ENCODE measurements around the gene NTM.

Gene NTM

DNA sequence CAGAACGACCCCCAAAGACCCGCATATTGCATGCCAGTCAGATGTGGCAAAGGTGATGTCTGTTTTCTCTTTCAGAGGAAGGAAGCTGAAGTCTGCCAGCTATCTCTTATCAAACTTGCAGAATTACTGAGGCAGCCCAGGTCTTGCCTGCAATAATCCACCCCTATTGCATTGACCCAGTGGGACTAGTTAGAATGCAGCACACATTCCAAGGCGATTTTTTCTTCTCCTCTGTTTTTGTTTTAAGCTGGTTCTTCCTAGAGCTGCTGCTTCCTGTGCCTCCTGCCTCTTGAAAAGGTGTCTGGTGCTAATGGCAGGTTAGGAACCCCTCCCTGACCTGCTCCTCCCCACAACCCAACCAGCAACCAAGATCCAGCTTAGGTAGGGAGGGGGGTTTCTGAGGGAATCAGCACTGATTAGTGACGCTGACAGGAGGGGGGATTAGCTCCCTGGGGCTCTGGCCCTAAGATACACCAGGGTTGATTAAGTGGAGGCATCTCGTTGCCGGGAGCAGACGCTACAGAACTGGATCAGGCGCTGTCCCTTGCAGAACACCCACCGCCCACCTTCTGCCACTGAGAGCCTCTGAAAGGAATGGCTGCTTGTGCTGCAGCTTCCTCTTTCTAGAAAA lies 2.8 kb downstream of the NTM start:
- DNase-seq (ENCODE audit: low read depth): no peak

DNA sequence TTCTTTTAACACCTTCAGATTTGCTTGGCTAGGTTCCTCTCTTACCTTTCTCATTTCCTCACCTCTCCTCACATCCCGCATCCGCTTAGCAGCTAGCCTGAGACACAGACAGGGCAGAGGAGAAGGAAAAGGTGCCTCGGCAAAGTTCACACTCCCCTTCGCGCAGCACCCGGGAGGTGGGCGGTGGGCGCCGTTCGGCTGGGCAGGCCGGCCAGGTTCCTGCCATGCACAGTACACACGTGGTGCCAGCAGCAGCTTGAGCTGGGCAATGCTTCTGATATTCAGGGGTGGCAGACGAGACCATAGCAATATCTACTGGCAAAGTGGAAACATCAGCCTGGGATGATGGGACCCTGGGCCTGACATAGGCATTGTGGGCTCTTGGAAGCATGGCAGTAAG lies 3.3 kb downstream of the NTM start:
- DNase-seq (ENCODE audit: low read depth): no peak

DNA sequence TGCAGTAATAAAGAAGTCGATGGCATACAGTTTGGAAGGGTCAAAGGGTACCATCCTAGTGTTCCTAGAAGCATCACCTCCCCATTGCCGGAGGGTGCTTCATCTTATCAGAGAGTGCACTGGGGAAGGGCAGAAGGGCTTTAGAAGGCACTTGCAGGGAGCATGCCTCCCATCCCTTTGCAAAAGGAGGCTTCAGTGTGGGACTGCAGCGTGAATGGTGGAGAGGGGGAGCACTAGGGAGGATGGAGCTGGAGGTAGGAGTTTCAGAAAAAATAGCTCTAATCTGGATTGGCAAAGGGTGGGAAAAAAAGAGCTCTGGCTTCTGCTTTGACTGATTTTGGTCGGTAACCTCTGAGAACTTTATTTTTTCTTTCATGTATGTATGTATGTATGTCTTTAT lies 5.0 kb downstream of the NTM start:
- DNase-seq (ENCODE audit: low read depth): no peak

DNA sequence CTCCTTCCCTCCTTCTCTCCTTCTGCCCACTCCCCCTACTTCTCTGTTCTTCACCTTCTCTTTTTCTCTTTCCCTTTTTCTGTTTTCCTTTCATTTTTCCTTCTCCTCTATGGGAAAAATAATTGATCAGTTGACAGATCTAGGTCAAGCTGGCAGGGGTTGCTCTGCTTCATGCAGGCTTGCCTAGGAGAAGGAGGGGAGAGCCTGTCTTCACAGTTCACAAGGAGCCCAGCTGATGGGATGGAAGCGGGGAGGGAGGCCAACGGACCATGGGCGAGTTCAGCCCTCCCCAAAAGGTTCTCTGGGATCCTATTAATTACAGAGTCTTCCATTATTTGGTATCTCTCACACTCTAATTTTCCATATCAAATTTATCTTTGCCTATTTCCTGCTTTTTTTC lies 5.5 kb downstream of the NTM start:
- no peak for DNase-seq (ENCODE audit: low read depth)

DNA sequence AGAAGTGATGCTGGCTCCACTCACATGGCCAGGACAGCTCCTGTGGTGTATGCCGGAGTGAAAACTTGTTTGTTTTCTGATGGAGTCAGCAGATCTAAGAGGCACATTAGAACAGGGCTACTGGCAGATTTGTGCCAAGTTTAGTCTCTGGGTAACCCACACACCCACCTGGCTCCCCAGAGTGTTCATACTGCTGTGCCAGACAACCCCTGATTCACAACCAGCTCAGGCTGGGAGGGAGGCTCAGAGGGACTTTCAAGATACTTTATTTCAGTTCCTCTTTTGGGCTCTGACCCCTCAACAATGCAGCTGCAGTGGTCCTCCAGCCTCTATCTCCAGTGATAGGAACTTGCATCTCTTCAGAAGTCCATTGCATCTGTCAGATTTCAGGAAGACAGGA lies 8.5 kb downstream of the NTM start:
- DNase-seq (ENCODE audit: low read depth): no peak

DNA sequence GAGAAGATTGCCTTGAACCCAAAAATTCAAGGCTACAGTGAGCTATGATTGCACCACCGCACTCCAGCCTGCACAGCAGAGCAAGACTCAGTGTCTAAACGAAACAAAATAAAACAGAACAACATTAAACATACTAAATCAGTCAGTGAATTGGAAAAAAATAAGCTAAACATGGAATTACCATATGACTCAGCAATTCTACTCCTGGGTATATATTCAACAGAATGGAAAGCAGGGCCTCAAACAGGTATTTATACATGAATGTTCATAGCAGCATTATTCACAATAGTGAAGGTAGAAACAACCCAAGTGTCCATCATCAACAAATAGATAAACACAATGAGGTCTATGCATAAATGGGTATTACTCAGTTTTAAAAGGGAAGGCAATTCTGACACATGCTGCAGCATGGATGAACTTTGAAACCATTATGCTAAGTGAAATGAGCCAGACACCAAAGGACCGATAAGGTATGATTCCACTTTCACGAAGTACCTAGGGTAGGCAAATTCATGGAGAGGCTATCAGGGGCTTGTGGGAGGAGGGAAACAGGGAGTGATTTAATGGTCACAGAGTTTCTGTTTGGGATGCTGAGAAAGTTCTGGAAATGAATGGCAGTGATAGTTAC lies 15.5 kb downstream of the NTM start:
- DNase-seq (ENCODE audit: low read depth): no peak

DNA sequence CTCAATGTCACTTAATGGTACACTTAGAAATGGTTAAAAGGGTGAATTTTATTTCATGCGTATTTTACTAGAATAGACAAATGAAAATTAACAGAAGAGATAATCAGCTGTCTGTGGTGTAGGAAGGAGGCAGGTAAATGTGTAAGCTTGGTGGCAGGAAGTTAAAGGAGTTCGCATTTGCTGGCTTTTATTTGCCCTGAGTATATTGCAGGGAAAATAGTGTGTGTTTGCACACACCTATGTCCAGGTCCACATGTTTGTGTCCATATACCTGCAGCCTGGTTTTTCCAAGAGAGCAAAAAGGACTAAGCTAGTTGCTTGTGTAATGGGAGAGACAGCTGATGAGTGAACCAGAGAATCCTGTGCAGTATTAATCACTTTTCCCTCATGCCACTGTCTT lies 16.0 kb downstream of the NTM start:
- DNase-seq (ENCODE audit: low read depth): no peak

DNA sequence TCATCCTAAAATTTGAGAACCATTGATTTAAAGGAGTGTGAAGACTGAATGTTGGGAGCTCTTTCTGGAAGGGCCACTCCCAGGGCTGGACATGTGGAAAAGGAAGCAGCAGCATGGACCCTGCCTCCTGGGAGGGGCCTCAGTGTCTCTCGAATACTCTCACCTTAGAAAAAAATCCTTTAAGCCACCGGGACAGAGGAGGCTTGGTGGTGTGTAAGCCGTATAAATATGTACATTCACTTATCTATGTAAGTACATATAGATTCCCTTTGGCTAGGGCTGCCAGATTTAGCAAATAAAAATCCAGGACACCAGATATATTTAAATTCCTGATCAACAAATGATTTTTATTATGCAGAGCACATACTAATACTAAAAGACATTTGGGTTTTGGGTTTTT lies 17.6 kb downstream of the NTM start:
- no peak for DNase-seq (ENCODE audit: low read depth)

DNA sequence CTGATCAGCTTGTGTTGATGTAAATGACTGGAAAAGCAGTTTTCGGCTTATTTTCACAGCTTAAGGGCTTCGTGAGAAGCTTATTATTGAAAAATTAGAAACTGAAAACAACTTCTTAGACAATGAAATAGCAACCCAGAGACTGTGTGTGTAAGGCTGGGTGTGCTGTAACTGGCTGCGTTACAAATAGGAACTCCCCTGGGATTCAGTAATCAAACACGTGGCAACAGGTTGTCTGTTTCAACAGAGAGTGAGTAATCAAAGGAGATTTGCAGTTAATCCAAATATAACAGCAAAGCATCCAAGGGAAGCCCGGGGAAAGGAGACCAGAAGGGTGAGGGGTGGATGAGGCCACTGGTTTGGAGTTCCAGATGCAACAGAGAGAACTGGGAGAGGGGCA lies 19.2 kb downstream of the NTM start:
- no peak for DNase-seq (ENCODE audit: low read depth)

DNA sequence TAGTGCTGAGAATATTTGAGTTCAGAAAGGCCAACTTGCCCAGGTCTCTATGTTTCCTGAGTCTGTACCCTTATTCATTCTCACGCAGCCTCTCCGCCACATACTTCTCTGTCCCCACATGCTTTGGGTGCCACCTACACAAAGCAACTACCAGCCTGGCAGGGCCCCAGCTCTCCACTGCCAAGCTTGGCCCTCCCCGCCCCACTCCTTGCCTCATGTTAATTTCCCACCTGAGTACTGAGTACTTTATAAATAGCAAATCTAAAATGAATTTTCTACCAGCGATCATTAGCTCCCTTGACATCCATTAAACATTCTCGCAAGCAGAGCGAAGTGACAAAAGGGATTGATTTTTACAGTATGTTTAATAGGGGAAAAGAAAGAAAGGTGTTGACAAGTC lies 20.8 kb downstream of the NTM start:
- no peak for DNase-seq (ENCODE audit: low read depth)

DNA sequence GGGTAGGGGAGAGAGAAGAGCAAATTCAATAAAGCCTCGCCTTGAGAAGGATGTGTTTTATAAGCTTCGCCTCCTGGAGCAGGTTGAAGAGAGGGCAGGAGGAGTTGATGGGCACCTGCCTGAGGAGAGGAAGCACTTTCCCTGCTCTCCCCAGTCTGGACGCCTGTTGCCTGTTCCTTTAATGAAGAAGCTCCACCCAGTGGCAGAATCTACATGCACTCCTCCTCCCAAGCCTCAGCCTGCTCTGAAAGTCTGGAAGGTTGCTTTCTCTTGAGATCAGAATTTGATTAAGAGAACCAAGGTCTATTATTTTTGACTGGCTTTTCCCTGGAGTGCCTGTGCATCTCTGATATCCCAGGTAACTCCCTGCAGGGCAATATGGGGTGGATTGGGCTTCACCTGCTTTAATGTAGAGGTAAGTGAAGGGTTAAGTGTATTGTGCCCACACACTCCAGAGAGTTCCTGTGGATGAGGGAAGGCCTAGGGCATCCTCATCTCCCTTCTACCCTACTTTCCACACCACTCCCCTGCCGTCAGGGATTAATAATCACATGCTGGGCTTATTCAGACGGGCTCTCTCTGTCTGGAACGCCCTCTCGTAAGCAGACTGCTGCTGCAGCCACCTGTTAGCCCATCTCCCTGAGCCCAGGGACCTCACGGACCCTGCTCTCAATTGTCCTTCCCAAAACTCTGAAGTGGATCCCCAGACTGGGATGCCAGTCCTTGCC lies 22.3 kb downstream of the NTM start:
- DNase-seq (ENCODE audit: low read depth): no peak

DNA sequence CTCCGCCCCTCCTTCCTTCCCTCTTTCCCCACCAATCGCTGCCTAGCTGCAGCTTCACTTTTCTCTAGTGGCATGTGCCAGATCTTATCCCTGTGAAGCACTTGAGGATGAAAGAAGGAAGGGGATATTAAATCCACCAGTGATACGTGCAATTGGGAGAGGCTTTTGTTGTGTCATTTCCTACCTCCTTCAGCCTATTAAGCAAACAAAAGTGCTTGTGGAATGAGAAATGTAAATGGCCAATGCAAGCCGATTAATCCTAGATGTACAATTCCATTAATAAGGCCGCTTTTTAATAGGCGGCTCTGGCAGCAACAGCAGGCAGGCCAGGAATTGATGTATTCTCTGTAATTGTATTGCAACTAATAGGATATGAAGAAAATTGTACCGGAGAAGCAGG lies 23.3 kb downstream of the NTM start:
- DNase-seq (ENCODE audit: low read depth): no peak

DNA sequence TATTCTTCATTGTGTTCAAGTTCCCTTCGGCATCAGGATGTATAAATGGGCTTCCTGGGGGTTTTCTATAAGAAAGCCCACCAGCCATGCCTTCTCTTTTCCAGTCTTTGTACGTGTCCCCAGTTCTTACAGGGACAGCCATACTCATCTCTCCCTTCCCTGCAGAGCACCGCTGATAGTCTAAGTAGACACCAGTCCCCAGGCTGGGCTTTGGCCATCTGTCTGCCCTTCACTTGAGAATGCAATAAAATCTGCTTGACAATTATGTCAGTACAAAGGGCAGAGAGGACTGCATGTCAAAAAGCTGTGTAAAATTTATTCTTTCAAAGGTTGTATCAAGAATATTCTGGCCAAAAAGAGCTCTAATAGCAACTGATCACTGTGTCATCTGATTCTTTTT lies 27.3 kb downstream of the NTM start:
- no peak for DNase-seq (ENCODE audit: low read depth)

DNA sequence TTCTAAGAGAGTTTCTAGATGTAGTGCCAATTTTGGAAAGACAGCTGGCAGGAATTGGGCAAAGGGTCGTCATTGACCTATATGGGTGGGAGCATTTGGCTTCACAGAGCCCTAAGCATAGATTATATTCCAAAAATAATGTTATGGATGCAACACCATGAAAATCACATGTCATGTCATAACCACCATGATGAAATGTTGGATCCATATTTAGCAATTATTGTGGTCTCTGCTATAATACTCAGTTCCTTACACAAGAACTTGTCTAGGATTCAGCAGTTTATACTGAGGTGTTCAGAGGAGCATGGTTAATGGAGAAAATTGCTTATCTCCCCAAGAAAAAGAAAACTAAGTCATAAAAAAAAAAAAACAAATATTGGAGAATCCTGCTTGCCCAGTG lies 31.6 kb downstream of the NTM start:
- DNase-seq (ENCODE audit: low read depth): no peak

DNA sequence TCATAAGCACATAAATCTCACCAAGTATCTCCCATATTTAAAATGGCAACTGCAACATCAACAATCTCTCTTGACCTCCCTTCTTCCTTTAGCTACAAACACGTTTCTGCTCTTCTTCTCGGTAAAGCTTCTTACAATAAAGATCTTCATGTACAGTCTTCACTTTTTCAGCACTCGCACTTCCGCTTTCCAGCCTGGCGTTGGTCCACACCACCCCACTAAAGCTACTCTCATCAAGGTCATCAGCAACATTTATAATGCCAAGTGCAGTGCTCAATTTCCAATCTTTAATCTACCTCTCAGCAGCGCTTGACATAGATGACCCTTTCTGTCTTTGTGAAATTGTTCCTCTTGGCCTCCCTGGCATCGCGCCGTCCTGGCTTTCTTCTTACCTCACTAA lies 33.6 kb downstream of the NTM start:
- no peak for DNase-seq (ENCODE audit: low read depth)

DNA sequence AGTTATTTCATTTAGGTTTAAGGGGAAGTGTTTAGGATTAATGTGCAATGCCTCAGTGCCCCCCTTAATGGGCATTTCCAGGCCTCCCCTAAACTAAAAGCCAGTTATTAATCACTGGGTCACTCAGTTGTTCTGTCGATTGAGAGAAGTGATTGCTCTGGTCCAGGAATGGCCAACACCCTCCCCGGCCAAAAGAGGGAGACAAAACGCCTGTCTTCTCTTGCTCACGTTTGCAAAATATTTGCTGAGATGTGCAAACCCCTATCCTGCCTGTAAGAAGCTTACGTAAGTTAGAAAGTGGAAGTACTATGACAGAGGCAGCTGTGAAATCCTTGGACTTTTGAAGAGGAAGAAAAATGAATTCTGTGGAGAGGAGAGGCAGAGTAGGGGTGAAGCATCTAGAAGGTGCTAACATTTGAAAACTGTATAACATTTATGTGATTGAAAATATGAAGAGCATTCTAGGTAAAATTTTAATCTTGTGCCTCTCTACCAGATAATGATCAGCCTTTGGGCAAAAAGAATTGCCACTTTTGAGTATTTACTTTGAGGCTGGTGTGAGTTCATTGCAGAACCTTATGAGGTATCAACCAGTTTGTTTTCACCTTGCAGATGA lies 37.7 kb downstream of the NTM start:
- no peak for DNase-seq (ENCODE audit: low read depth)

DNA sequence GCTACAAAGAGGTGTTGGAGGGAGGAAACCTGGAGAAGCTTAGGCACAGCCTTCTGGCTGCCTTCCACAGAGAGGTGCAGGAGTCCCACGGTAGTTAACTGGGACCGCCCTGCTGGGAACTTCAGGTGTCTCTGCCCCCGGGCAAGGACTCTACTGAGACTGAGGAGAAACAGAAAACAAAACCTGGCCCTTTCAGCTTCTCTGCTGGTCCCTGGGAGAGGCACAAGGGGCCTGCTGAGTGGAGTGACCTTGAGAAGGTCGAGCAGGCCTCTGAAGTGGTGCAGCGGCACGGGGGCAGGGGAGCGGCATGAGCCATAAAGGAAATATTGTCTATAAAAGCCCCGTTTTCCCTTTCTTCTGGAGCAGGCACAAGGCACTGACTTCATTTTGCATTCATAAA lies 38.9 kb downstream of the NTM start:
- no peak for DNase-seq (ENCODE audit: low read depth)

DNA sequence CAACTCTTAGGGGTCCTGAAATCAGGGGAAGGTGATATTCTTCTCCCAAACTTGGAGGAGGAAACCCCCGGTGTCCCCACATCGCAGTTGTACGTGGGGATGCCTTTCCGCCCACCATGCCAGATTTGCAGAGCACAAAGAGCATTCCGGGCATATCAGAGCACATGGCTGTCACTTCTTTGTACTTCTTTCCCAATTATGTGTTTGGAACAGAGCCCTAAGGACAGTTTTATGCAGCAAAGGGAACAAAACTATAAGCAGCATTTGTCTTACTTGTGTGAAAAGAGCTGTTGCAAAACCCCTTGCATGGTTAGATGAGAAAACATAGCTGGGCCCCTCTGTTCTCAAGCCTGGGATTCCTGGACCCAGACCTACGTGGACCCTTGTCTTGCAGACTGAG lies 41.2 kb downstream of the NTM start:
- no peak for DNase-seq (ENCODE audit: low read depth)

DNA sequence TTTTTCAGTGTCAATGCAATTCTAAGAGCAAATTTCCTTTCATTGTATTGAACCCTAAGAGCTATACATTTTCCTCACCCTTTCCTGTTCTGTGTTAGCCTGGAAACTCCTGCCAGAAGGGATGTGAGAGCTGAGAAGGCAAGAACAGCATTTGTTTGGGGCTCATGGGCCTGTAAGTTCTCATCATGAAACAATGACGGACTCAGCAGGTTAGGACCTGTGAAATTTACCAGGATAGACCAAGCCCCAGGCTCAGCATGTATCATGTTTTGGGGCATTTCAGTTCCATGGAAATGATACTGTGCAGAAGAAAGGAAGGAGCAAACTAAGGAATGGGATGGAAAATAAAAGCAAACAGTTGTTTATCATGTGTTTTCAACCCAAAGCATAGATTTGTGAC lies 41.6 kb downstream of the NTM start:
- DNase-seq (ENCODE audit: low read depth): no peak

DNA sequence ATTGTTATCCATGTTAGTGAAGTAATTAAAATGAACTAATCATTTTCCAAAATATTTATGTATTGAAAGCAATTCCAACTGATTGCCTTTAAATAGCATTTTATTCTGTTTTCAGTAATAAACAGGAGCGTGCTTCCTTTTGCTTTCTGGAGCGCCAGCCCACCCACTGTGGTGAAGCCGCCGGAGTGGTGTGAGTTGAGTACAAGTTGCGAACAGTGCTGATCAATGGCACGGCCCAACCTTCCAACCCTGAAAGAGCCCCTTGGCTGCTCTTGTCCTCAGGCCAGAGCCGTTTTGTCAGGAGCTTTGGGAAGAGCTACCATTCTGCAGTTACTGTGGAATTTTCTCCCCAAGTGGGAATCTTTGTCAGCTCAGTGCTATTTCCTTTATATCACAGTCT lies 42.8 kb downstream of the NTM start:
- no peak for DNase-seq (ENCODE audit: low read depth)

DNA sequence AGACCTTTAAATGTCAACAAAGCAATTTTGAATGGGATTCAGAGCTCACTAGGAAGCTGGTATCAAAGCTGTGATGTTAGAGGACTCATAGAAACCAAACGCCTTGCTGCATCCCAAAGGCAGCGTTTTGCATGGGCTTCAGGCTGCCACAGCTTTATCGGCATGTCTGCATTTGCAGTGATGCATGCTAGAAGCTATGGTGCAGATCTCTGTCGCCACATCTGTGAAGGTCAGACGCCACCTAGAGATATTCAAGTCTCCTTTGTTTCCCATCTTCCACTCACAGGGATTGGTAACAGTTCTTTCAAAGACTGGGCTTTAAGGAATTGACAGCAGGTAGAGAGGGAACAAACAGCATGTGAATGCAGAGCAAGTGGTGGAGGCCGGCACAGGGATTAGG lies 47.8 kb downstream of the NTM start:
- DNase-seq (ENCODE audit: low read depth): no peak

DNA sequence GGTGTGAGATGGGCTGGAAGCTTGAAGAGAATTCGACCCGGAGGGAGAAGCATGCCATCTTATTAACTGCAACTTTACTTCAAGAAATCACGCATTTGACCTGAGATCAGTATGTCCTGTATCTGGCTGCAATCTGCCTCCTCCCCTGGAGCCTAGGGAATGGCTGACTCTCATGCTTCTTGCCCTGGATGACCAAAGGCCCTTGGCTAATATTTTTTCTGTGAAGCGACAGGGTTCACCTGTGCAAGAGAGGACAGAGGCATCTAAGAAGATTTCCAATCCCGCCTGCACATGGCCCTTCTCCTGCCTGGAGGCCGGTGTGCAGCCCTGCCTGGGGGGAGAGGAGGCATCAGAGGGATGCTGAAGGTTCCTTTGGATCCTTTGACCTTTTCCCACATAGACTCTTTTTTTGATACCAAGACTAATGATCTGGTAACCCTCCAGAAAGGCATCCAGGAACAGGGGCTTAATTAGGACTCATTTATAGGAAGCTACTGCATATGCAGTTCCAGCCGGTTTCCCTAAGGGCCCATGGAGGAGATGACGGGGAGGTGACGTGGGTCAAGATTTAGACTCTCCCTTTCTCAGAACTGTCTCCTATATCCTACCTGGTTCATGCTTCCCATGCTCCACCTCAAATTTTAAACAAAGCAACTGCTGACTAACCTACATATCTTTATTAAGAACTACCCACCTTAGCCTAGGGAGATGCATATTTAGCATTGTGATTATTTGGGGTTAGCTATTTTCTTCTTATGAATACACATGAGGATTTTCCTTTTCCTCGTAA lies 50.8 kb downstream of the NTM start:
- no peak for DNase-seq (ENCODE audit: low read depth)

DNA sequence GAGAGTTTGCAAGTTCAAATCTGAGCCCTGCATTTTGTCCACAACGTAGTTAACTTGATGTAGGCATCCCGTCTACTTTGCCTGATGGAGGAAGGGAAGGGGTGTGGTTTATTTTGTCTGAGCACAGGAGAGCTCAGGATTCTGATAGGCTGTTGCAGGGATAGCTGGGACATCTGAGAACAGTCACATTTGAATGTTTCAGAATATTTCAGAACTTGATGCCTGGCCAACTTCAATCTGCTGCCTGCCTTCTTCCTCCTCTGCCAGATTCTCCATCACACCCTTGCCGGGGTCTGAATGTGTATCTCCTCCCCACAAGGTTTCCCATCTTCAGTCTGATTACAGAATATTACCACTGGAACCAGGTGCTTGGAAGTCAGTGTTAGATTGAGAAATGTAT lies 51.6 kb downstream of the NTM start:
- no peak for DNase-seq (ENCODE audit: low read depth)

Data from non-pigmented ciliary epithelial cell (primary cell).